NOMO-1 treated with DMSO at 0.1 percent for 48 hours (cell line): ENCODE measurements around the gene FHIT.

ENCODE experiments used
- DNase-seq: peaks from one replicate; lab custom pipeline; 2025; ENCODE audit not compliant: unreplicated experiment; lab: John Stamatoyannopoulos, UW

The FHIT gene

DNA sequence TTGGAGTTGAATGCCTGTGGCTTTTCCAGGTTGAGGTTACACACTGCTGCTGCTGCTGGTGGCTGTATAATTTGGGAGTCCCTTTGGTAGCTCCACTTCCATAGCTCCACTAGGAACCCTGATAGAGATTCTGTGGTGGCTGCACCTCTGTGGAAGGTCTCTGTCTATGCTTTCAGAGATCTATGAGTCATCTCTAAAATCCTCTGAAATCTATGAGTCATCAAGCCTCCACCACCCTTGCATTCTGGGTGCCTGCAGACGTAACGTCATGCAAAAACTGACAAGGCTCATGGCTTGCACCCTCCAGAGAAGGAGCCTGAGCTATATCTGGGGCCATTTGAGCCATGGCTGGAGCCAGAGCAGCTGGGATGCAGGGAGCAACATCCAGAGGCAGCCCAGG, 1164.4 kb downstream of the FHIT start:
- peak; percentile 23 for DNase-seq

DNA sequence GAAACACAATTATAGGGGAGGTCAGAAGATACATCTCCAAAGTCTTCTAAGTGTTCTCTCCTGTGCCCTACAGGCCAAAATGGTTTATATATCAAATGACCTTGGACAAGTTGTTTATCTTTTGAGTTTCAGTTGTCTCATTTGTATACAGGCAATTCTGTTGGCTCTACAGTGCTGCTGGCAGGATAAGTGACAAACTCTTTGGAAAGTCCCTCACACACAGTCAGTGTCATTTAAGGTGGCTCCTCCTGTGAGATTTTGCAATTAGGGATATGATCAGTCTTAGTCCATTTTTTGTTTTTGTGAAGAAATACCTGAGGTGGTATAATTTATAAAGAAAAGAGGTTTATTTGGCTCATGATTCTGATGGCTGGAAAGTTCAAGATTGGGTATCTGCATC, 1165.6 kb downstream of the FHIT start:
- DNase-seq: no peak

DNA sequence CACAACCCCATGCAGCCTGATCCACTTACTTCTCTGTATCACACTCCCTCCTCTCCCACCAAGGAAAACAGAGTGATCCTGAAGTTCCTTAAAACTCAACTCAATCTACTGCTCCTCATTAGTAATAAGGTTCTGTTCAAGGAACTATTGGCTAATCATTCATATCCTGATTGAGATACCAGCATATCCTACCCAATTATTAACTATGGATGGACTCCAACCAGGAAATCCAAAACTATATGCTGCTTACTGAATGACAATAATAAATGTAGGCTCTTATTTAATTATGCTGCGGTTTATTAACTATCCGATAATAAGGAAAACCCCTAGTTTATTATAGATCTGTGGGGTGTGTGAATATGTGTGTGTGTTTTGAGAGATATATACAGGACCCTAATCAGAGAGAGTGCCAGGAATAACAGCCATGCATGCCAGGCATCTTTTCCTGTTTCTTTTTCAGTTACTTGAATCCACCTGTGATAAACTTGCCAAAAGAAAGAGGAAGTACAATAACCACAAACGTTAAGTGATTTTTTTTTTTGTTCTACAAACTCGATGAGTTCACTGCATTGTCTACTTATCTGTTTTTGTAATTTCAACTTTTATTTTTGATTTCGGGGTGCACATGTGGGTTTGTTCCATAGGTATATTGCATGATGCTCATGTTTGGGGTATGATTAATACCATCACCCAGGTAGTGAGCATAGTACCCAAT, 1169.7 kb downstream of the FHIT start:
- peak; percentile 78 for DNase-seq

DNA sequence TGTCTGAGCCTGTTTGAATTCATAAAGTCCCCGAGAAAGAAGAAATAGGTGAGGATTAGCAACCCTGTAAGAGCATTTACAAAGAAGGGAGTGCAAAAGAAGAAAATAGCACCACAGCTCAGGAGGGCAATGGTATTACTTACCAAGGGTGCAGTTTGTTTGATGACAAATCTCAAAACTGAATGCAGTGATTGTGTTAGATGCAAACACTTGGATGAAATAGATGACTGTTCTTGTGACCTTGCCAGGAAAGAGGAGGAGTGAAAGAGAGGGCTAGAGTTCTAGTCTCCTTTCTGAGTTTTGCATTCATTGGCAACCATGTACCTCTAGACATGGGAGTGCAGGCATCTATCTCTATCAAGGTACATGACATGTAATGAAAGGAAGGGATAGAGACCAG, 1170.6 kb downstream of the FHIT start:
- DNase-seq: no peak

DNA sequence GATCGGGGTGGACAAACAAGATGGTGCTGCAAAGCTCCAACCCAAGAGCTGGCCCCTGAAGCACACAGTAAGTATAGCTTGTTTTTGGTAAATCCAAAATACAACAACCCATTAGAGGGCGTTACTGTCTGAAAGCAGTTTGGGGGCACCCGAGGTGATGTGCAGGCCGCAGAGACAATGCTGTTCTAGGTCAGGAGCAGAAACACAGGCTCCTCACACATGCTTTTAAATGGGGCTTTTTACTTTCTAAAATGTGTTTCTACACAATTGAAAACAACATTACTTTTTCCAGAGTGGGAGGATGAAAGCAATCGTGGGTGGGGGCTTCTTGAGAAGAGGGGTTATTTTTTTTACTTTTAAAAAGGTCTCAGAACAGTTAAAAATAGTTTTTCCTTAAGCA, 1172.2 kb downstream of the FHIT start:
- DNase-seq: no peak

DNA sequence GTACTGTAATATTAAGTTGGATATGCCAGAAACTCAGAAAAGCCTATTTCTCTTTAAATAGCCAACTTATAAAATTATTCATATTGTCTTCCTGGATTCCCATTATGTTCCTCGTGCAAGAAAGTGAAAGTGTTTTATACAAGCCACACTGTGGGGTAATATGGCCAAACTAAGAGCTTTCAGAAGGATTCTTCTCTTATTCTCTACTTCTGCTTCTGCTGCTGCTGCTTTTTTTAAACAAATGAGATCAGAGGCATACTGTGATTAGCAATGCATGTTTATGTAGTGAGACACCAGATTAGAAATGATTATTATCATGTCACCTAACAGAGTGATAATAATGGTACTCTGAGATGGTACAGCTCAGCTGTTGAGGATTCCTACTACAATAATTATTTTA, 1174.9 kb downstream of the FHIT start:
- DNase-seq: peak; percentile 88

DNA sequence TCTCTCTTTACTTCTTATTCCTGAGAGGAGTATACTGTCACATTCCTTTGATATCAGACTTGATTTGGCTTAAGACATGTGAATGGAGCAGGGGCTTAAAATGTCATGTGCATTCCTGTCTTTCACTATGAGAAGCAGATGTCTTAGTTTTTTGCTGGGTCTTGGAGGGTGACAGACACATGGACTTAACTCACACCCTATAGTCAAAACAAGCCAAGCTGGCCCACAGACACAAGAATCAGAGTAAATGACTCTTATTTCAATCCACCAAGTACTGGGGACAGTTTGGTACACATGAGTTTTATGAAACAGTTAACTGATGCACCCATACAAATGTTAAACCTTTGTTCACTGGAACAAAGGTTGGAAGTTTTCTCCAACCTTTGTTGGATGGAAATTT, 1177.3 kb downstream of the FHIT start:
- DNase-seq: no peak

DNA sequence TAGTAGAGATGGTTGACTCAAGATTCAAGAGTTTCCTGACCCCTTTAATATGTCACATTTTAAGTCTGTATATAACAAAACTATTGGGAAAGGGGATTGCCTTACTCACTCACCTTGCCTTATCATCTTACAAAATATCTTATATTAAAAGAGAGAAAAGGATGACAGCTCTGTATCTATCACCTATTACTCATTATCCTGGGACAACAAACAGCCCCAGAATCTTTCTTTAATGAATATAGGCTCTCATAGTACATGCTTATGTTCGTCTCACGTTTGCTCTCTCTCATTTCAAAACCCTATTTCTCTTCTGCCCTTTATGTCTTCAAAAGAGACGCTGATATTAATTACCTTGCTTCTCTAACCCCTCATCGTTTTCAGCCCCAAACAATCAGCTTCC, 1178.0 kb downstream of the FHIT start:
- no peak for DNase-seq

DNA sequence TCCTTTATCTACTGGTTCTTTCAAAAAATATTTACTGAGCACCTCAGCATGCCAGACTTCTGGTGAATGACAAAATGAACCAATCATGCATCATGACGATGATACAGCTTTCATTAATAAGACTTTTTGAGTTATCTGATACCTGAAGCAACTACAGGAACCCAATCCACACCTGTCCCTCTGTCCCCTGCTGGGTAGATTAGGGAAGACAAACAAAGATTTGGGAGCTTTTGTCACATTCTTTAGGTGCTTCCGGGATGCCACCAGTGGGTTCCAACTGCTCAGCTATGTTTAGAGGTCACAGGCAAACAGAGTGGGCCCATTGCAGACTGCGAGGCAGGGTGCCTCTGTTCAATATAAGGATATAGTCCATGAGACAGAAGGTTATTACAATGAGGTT, 1180.9 kb downstream of the FHIT start:
- no peak for DNase-seq

DNA sequence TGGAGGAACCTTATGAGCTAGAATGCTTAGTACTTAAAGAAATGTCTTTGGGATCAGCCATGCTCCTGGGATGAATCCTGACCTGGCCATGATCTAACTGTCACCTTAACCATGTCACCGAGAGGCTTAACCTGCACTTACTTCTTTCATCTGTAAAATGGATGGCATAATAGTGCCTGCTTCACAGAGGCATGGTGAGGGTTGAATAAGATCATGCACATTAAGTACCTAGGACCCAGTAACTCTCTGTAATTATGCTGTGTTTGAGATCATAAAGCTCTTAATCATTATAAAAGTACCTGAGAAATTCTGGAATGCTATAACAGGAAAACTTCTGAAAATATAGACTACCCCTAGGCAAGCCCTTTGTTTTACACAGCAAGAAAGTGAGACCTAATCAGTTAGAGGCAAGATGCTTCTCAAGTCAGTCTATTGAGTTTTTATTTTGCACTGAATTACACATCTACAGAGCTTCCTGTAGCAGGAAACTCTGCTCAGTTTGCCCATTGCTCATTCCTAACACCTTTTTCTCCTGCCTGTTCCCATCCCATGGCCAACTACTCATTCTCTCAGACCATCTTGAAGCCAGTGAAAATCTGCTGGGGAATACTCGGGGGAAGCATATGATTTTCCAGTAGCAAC, 1185.9 kb downstream of the FHIT start:
- DNase-seq: no peak

DNA sequence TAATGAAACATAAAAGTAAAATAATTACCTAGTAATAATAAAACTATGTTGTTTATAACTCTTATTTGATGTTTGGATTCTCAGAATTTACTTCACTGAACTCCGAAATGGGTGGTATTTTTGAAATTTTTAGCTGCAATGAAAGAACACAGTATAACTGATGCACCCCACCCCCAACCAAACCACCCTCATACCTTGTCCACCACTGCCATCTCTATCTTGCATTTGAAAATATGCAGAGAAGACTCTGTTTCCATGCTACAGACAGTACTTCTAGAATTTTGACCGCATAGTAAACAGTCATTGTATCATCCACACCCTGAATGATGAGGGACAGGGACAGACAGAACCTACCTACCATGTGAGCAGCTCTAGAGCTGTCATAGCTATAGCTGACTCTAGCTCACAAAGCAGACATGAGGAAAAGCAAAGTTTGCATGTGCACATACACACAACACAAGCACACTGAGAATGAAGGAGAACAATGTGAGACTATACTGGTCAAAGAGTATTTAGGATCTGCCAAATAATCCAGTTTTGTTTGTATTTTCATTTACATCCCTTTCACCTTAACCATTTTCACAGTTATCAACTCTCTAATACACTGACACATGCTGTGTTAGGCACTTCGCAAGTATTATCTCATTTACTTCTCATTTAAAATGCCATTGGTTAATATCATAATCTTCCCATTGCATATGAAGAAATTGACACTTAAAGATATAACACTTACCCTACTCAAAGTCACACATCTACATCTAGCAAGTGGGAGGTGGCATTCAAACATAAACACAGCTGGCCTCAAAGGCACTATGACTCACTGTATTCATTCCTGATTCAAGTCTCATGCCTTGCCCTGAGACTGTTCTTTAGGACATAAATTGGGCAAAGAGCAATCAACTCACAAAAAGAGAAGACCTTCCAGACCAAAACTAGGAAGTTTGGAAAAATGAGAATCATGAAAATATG, 1186.8 kb downstream of the FHIT start:
- no peak for DNase-seq

DNA sequence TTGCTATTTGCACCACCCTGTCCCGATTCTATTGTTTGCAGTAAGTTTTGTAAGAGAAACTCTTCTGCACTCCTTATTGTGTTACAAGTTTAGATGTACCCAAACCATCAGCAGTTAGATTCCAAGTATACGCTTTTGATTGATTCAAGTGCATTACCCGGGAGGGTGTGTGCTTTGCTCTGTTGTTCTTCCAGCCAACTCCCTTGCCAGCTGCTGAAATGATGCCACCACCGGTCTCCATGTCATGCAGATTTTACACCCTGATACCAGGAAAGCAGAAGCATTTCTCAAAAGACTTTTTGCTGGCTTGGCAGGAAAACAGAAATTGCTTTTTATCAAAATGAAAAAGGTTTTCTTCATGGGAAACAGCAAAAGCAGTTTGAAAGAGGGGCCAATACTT, 1194.8 kb downstream of the FHIT start:
- DNase-seq: no peak

DNA sequence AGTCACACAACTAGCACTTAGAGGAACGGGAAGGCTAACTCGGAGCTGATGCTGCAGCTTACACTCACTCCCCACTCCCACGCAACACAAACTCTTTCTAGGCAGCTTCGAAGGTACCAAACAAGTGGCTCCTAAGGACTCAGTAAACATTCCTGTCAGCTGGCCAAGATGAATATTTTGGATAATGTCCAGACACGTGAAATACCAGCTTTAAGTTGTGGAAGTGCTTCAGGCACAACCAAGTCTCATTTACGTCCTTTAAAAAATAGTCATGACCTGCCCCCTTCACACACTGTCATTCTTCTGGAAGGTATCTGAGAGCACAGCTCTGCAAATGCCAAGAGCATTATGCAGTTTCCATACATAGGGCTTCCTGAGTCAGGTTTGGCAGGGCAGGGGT, 1195.5 kb downstream of the FHIT start:
- DNase-seq: no peak

DNA sequence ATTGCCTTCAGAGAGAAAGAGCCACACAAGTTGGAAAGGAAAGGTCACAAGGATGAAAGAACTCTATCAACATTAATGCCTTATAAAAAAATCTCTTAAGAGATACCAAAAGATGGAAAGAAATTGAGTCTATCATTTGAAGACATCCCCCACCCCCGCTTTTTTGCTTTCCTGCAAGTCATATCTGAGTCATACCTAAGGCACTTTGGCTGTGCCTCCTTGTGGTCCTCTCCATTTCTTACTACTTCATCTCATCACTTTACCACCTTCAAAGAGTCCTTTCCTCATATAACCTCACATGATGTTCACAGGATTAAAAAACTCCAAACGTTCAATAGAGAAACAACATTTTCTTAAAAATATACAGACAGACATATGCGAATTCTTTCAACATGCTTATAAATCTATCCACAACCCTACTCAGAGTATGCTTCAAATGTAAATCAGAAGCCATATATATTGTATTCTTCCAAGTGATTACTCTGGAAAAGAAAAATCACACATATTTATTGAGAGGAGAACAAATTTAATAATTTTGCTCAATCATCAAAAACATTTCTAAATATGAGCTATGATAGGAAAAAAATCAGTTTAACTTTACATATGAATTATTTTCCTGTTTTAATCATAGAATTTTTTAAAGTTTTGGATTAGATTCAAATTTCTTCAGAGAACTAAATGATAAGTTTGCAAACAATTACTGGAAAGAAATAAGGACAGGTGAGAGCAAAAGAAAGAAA, 1197.6 kb downstream of the FHIT start:
- no peak for DNase-seq

DNA sequence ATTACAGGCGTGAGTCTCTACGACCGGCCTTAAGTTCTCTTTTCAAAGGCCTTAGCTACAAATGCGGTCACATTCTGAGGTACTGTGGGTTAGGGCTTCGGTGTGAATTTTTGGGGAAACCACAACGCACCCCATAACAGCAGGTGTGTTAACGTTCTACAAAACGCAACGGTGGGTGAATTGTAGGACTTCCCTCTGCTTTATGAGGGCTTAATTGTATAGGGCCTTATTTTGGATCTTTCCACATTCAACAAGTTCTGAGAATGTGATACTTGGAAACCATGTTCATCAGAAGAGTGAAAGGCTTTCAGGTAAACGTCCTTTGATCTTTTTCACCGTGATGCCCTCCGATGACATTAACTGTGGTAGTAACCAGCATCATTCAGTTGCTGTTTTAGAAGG, 1202.8 kb downstream of the FHIT start:
- DNase-seq: no peak

DNA sequence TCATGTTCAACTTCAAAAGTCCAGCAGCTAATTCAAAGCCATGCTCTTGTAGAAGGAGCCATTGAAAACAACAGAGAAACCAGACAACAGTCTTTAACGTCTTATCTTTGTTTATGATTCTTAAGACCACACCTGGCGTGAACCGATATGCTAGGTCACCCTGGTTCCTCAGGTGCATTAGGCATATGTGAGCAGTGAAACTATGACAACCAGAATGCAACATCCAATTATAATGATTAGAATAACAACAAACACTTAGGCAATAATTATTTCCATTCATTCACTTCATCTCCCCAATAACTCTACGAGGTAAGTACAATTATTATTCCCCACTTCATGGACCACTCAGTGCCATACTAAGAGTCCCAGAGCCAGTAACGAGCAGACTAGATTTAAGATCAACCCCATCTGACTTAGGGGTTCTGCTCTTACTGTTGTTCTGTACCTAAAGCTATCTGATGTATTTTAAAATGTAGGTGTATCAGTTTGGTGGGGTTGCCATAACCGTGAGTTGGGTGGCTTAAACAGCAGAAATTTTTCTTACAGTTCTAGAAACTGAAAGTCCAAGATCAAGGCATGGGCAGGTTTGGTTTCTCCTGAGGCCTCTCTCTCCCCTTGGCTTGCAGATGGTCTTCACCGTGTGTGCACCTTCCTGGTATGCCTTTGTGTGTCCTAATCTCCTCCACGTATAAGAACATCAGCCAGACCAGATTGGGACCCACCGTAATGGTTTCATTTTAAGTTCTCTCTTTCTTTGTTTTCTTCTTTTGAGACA, 1203.6 kb downstream of the FHIT start:
- DNase-seq: no peak

DNA sequence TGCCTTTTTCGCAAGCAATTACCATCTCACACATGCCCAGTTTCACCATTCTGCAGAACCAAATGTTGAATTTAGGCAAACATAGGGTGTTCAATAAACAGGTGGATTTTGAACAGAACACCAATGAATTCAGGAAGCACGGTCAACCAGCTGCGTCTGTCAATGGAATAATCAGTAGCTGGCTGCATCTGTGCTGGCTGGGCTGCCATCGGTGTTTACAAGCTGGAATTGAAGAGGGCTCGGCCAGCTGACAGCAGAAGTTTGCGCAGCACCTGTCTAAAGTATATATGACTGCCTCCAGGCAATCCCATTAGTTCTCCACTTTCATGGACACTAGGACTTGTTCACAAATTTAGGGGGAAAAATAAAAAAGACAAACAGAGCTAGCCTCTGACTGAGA, 1205.0 kb downstream of the FHIT start:
- DNase-seq: no peak

DNA sequence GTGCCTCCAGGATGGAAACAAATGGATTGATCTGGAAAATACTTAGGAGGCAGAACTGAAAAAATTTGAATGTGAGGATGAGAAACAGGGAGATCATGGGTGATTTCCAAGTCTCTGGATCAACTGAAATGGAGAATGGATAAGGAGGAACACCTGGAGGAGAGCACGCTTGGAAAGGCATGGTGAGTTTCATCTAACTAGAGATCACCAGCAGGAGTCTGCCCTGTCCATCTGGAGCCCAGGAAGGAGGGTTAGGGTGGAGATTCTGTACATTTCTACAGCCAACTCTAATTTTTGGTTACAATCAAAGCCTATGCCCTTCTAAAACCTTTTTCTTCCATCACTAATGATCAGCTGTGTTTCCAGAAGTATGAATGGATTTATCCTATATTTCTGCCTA, 1205.6 kb downstream of the FHIT start:
- no peak for DNase-seq

DNA sequence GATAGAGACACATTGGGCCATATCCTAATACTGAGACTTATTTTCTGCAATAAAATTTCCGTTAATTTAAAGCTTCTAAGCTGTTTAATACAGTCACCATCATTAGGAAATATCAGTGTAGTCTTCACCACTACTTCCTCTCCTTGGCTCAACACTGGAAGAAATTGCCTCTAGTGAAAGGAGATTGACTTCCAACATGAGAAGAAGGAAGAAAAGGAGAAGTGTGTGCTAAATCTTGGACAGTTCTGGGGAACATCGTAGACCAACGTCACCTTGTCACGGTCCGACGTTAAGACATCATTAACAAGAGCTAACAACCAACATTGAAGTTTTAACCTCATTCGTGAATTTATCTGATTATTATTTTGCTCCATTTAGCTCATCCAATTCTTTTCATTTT, 1214.4 kb downstream of the FHIT start:
- peak; percentile 77 for DNase-seq

DNA sequence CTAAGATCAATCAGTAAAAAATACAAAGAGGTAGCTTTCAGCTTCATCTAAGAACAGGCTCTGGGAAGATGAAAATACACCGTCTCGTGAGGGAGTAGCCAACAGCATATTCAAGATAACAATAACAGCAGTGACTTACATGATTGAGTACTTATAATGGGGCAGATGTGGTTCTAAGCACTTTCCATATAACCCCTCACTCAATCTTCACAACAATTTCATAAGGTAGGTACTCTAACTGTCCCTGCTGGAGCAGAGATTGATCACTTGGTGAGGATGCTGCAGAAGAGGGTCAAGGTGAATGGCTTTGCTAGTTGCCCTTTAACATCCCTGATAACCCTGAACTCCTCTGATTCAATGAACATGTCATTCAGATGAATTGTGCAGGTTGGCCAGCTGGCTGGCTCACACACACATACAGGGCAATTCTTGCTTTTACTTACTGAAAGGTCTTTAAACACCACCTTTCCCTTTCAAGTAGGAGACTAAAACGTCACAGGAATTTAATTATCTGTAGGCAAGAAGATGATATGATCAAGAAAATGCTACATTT, 1217.3 kb downstream of the FHIT start:
- DNase-seq: no peak
